ENCODE measurements around the gene GBA2. TPM values are rescaled to one million over a fixed set of nuclear protein-coding genes. Genes with fewer than 3 reads are reported as not detected.

The GBA2 gene
- total RNA-seq, 1 donor from 2014 or later: 44.8 TPM

DNA sequence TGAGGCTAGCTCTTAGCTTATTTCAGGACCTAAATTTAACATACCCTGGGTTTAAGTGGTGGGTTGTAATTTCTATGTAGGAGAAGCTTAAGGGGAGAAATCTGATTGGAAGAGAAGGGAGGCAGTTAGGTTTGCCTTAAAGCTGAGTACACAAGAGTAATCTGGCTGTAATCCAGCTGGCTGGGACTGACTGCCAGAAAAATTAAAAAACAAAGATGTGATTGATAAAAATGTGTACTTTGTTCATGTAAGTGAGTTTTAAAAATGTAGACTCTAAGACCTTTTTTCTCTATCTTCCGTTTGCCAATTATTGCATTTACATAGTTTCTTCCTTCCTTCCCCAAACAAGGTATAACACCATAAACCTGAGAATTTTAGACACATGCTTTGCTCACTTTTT lies 22.5 kb upstream of the GBA2 start:
- no peak overlapping the region for H3K4me3 ChIP-seq
- peaks cover 18% of the 10 kb centered on the region for H3K4me1 ChIP-seq
- TF ChIP-seq CTCF (IDR thresholded peaks at IDR 0.05) (no peak), EZH2phosphoT487 (IDR thresholded peaks at IDR 0.05) (no peak), EZH2 (IDR thresholded peaks at IDR 0.05) (no peak)
- no peaks in the 10 kb centered on the region for H3K27me3 Mint-ChIP-seq (ENCODE audit: insufficient read depth, low read depth)
- no peaks in the 10 kb centered on the region for H3K9me3 ChIP-seq (ENCODE audit: low read depth)
- H3K36me3 ChIP-seq: no peaks in the 10 kb centered on the region
- no peak overlapping the region for H3K9ac ChIP-seq
- no peaks in the 10 kb centered on the region for H3K9me3 Mint-ChIP-seq
- H3K27me3 ChIP-seq: no peaks in the 10 kb centered on the region
- no peak overlapping the region for H3K4me3 Mint-ChIP-seq
- no peak for DNase-seq (ENCODE audit: low spot score)
- H3K36me3 Mint-ChIP-seq: no peaks in the 10 kb centered on the region
- no peak overlapping the region for H3K4me2 ChIP-seq
- H4K20me1 ChIP-seq (ENCODE audit: low read depth): peaks cover 40% of the 10 kb centered on the region
- no peak overlapping the region for H2AFZ ChIP-seq (replicated peaks)
- no peaks in the 10 kb centered on the region for H3K79me2 ChIP-seq (ENCODE audit: low read depth)
- H3F3A ChIP-seq (ENCODE audit: low read depth): peaks cover 17% of the 10 kb centered on the region
- H3K27ac ChIP-seq: no peak overlapping the region
- no peak overlapping the region for H3K27ac Mint-ChIP-seq
- H3K4me1 Mint-ChIP-seq: peaks cover 17% of the 10 kb centered on the region

GRCh38 chr9:35771075-35771433 lies 22.0 kb upstream of the GBA2 start:
- no peak for DNase-seq (ENCODE audit: low spot score)
- TF ChIP-seq EZH2phosphoT487 (IDR thresholded peaks at IDR 0.05) (no peak), CTCF (IDR thresholded peaks at IDR 0.05) (no peak), EZH2 (IDR thresholded peaks at IDR 0.05) (no peak)
- H2AFZ ChIP-seq (replicated peaks): no peak overlapping the region
- peaks cover 37% of the 10 kb centered on the region for H4K20me1 ChIP-seq (ENCODE audit: low read depth)
- H3K27me3 Mint-ChIP-seq (ENCODE audit: insufficient read depth, low read depth): no peaks in the 10 kb centered on the region
- H3K4me2 ChIP-seq: no peak overlapping the region
- H3K9me3 ChIP-seq (ENCODE audit: low read depth): no peaks in the 10 kb centered on the region
- H3K4me3 ChIP-seq: no peak overlapping the region
- H3K9ac ChIP-seq: no peak overlapping the region
- H3K36me3 ChIP-seq: no peaks in the 10 kb centered on the region
- no peak overlapping the region for H3K27ac ChIP-seq
- H3K4me1 ChIP-seq: peaks cover 16% of the 10 kb centered on the region
- H3K36me3 Mint-ChIP-seq: no peaks in the 10 kb centered on the region
- H3K9me3 Mint-ChIP-seq: no peaks in the 10 kb centered on the region
- H3K4me3 Mint-ChIP-seq: no peak overlapping the region
- no peaks in the 10 kb centered on the region for H3K27me3 ChIP-seq
- no peak overlapping the region for H3K27ac Mint-ChIP-seq
- H3F3A ChIP-seq (ENCODE audit: low read depth): peaks cover 15% of the 10 kb centered on the region
- H3K4me1 Mint-ChIP-seq: peaks cover 12% of the 10 kb centered on the region
- H3K79me2 ChIP-seq (ENCODE audit: low read depth): no peaks in the 10 kb centered on the region

GRCh38 chr9:35769763-35770162 lies 20.7 kb upstream of the GBA2 start:
- H3K27me3 ChIP-seq: no peaks in the 10 kb centered on the region
- H3K79me2 ChIP-seq (ENCODE audit: low read depth): peaks cover 11% of the 10 kb centered on the region
- no peak for DNase-seq (ENCODE audit: low spot score)
- no peaks in the 10 kb centered on the region for H3K36me3 ChIP-seq
- H3K4me3 ChIP-seq: no peak overlapping the region
- no peak overlapping the region for H3K9ac ChIP-seq
- no peaks in the 10 kb centered on the region for H3K9me3 Mint-ChIP-seq
- H2AFZ ChIP-seq (replicated peaks): no peak overlapping the region
- H3K27ac Mint-ChIP-seq: no peak overlapping the region
- no peaks in the 10 kb centered on the region for H3K36me3 Mint-ChIP-seq
- peaks cover 3% of the 10 kb centered on the region for H3K4me1 ChIP-seq
- H3K9me3 ChIP-seq (ENCODE audit: low read depth): no peaks in the 10 kb centered on the region
- H4K20me1 ChIP-seq (ENCODE audit: low read depth): peaks cover 24% of the 10 kb centered on the region
- no peak overlapping the region for H3K4me2 ChIP-seq
- H3F3A ChIP-seq (ENCODE audit: low read depth): peaks cover 5% of the 10 kb centered on the region
- no peak overlapping the region for H3K27ac ChIP-seq
- no peak overlapping the region for H3K4me3 Mint-ChIP-seq
- no peaks in the 10 kb centered on the region for H3K4me1 Mint-ChIP-seq
- no peak for TF ChIP-seq EZH2 (IDR thresholded peaks at IDR 0.05)
- no peak for TF ChIP-seq EZH2phosphoT487 (IDR thresholded peaks at IDR 0.05)
- TF ChIP-seq CTCF (IDR thresholded peaks at IDR 0.05): no peak
- H3K27me3 Mint-ChIP-seq (ENCODE audit: insufficient read depth, low read depth): no peaks in the 10 kb centered on the region
